H1 (cell line): ENCODE measurements around the gene GBF1. TPM values are rescaled to one million over a fixed set of nuclear protein-coding genes. Genes with fewer than 3 reads are reported as not detected.

Source experiments
- CREB1 ChIP-seq: IDR thresholded peaks from 2 replicates; pipeline ENCODE4 v1.6.1; 2012; ENCODE audit warnings: inconsistent platforms
- KDM1A ChIP-seq: fragments of 200-600, 300-600 bp; sonication (generic); IDR thresholded peaks from 2 replicates; pipeline ENCODE4 v1.7.1; 2016; ENCODE audit warnings: mild to moderate bottlenecking, low read length, borderline replicate concordance
- SIN3A ChIP-seq, 2 experiments: IDR thresholded peaks in 1 of 2; conservative IDR thresholded peaks in 1 of 2; 2 replicates each; pipeline ENCODE4 v1.6.1; 2011 to 2012; ENCODE audit warnings: low read length in 2 of 2, improper control_type of control experiment in 1 of 2, low read depth in 1 of 2, mild to moderate bottlenecking in 1 of 2
- SP2 ChIP-seq: IDR thresholded peaks from 2 replicates; pipeline ENCODE4 v1.6.1; 2012; ENCODE audit warnings: mild to moderate bottlenecking, low read length, inconsistent platforms
- polyA plus RNA-seq, 7 experiments: library from polyadenylated mRNA; depleted of rRNA in 3 of 7; stranded (reverse) in 5 of 7; unstranded in 2 of 7; fragments of >200 nt in 5 of 7; fragments of 200-250 nt in 2 of 7; gene quantifications; 1 replicate in 5 of 7; 2 replicates in 1 of 7; 4 replicates in 1 of 7; pipeline versions ENCODE4 v1.2.1 to v1.2.3, GENCODE V29; 2011 to 2013; ENCODE audit warnings: missing spikeins in 2 of 7, mixed read lengths in 2 of 7
- total RNA-seq: library from RNA; stranded (reverse); fragmentation: NEBNext Ultra II Directional; extraction: Animal tissue kit (Norgen Biotek cat#: 25700); gene quantifications from 2 replicates; pipeline ENCODE4 v1.2.1, GENCODE V29; 2021

Gene GBF1
- total and polyA plus RNA-seq, 2 of the 8 experiments (the other 6 are each of a cell fraction or from before 2014, with no cell fraction given): 11.0 to 25.5 TPM

- no peak for TF ChIP-seq SIN3A (conservative IDR thresholded peaks at IDR 0.05 in 1 of 2, IDR thresholded peaks at IDR 0.05 in 1 of 2; ENCODE audit: low read depth in 1 of 2, low read length in 2 of 2)
- TF ChIP-seq CREB1: no peak
- TF ChIP-seq SP2: no peak
- no peak for TF ChIP-seq KDM1A
Measured at GRCh38 chr10:102367441-102367840, 122.1 kb downstream of the GBF1 start (continued).
